NB4 (cell line): ENCODE results near the gene TESPA1.

ENCODE experiments used
- CTCF ChIP-seq: IDR thresholded peaks from one replicate; pipeline ENCODE4 v1.5.1; 2012; ENCODE audit warnings: low read depth, low read length
- MAX ChIP-seq: IDR thresholded peaks from 2 replicates; pipeline ENCODE4 v1.6.1; 2011; ENCODE audit warnings: low read depth, low read length
- MYC ChIP-seq: IDR thresholded peaks from 2 replicates; pipeline ENCODE4 v1.6.1; 2011; ENCODE audit warnings: low read depth, low read length
- POLR2A ChIP-seq: IDR thresholded peaks from 2 replicates; pipeline ENCODE4 v1.6.1; 2011; ENCODE audit warnings: mild to moderate bottlenecking; ENCODE audit not compliant: insufficient read length; ENCODE audit errors: extremely low read depth

- TF ChIP-seq MAX (no peak), CTCF (no peak), POLR2A (no peak), MYC (no peak)
These were observed 11.0 kb downstream of the TESPA1 start for GRCh38 chr12:54973556-54973955.
